HG02759 (cell line): Measurements from ENCODE around the gene ZNF605.
"Not testable (repeated sequence)": the region's sequence is repeated elsewhere in the genome, so short reads cannot be mapped to it uniquely, and the experiment has no call there.

Experiments
- ATAC-seq: cut with Tn5 transposase; IDR thresholded peaks from one replicate; pipeline ENCODE4 v1.9.1; 2021; ENCODE audit warnings: mild to moderate bottlenecking, moderate library complexity; ENCODE audit not compliant: unreplicated experiment

Gene ZNF605

DNA sequence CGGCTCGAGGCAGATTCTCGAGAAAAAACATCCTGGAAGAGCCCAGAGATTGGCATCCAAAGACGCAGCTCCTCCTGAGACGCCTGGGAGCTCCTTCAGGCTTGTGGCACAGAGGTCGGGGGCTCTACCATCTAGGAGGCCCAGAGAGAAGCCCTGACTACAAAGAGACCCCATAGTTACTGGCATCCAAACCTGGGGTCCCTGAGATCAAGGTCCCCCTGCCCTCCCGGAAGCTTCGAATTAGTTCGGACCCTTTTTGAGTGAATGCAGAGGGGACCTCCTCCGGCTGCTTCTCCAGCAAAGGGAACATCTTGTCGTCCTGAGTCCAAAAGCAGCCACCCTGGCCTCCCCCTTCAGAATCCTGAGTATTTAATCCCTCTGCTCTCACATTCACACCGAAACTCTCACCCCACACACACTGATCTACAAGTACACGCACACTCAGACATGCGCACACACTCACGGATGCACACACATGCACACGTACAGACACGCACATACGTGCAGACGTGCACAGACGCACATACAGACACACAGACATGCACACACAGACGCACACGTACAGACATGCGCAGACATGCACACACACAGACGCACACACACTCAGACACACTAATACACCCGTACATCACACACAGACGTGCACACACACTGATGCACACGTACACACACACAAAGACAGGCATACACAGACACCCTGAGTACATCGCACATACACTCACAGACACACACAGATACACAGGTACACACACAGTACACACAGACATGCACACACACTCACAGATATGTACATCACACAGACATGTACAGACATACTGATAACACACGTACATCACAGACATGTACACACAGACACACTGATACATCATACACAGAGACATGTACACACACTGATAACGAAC lies 5.9 kb downstream of the ZNF605 start:
- no peak for ATAC-seq

DNA sequence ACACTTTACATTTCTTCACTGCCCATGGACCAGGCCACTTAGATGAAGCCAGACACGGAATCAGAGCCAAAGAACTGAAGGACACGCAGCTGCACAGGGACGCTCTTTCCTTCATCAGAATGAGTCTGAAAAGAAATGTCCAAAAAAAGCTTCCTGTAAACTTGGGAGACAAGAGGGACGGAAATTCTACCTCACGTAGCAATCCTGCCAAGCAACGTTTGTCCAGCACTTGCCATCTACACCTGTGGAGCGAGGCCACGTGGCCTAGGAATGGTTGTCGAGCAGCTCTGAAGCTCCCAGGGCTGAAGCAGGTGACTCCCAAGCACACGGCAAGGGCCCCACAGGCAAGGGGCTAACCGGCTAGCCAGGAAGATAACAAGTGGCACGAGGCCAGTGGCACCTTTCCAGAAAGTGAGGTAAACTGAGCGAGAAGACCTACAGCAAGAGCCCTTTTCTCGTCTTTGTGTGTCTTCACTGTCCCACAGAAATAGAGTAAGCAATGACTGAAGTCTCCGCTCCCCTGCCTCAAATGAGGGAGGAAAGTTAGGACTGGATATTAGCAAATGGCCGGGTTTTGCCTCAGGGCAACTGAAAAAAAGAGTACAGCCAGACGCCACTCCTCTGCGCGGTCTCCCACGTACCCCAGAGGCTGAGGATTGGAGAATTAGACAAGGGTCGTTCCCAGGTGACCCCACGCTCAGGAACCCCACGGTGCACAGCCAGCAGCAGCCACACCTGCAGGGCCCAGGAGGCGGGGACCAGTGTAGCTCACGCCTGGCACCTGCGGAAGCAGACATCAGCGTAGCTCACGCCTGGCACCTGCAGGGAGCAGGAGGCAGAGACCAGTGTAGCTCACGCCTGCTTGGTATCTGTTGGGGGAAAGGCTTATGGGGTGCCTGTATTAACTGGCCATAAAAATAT lies 7.7 kb downstream of the ZNF605 start:
- ATAC-seq: no peak

DNA sequence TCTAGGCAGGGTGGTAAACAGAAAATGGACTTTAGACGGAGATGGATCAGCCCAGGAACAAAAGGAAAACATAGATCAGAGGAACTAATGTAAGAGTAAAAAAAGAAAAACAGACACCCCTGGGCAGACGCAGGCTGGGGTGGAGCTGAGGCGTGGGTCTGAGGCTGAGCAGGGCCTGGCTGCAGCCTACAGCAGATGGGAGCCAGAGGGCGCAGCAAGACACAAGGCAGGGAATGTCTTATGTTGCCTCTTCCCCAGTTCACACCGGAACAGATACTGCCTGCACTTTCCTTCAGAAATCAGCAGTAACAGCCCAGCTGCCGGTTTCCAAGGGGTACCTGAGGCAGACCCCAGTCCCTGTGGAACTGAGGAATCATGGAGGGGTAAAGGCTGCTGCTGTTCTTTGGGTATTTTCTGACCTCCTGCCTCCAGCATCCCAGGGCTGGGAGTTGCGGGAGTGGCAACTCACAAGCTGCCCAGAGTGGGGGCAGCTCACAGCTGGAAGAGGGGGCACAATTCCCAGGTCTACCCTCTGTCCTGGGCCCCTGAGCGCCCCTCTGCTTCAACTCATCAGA lies 9.8 kb downstream of the ZNF605 start:
- no peak for ATAC-seq

DNA sequence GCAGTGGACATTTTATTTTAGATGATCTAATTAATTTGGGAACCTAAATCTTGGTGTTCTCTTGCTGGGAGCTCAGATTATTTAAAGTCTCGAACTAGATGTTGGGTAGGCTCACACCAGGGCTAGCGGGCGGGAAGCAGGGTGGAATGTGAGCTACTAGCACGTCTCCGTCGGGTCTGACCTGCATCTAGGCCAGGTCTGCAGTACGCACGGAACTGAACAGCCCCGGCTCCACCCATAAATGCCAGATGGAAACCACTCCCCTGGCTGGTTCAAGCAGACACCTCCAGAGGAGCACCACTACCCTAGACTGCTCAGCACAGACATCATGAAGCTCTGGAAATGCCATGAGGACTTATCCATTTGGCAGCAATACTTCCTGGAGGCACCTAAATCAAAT lies 10.3 kb downstream of the ZNF605 start:
- ATAC-seq: no peak

DNA sequence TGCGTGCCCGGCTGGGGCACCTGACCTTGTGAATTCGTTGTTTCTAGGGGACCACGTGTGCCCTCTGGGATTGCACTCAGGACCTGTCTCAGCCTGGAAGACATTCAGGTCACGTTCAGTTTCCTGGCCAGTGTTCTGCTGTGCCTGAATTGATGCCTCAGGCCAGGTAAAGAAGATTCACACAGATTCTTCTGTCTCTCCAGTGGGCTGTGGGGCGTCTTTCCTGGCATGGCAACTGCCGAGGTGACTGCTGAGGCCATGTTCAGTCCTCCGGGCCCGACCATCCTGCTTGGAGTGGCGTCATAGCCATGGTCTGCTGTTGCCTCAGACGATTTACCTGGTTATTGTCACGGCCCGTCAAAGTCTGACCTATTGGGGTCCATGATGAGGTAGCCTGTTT lies 13.5 kb downstream of the ZNF605 start:
- no peak for ATAC-seq

DNA sequence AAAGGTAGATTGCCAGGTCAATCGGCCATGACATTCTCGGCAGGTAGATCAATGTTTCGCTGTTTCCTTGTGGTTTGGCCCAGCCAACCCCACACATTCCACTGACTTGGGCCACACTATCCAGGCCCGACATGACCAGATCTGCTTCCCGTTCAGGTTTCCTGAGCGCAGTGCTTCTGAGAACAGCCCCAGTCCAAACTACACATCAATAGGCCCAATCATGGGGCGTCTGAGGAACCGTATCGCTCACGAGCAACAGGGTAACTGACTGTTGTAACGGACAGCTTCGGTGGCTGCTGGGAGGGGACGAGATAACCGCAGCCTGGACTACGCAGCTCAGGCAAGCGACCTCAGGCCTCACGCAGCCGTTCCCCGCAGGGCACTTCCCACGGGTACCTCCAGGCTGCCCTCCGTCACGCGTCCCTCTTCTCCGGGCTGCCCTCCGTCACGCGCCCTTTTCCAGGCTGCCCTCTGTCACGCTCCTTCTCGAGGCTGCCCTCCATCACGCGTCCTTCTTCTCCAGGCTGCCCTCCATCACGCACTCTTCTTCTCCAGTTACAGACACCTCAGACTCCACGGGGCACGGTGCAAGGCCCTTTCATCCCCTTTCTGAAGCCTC lies 14.7 kb downstream of the ZNF605 start:
- no peak for ATAC-seq

DNA sequence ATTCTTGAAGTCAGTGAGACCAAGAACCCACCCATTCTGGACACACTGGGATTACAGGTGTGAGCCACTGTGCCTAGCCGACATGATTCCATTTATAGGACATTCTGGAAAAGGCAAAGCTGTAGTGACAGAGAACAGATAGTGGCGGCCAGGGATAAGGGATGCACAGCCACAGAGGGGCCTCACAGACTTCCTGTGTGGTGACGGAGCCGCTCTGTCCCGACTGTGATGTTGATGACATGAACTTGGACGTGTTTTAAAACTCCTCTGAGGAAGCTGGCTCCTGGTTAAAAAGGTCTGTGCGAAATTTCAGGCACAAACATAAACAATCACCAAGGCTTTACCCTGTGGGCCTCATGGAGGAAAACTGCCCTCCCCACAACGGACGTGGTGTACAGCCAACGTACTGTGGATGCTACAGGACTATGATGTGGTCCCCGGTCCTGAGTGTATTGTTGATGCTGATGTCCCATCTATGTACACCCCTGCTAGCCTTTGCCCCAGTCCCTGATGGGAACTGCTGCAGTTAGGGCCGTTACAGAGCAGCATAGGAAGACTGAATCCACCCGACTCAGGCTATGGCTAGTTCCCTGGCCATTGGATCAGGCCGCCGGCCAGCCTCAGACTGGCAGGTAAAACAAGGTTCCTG lies 15.9 kb downstream of the ZNF605 start:
- no peak for ATAC-seq

DNA sequence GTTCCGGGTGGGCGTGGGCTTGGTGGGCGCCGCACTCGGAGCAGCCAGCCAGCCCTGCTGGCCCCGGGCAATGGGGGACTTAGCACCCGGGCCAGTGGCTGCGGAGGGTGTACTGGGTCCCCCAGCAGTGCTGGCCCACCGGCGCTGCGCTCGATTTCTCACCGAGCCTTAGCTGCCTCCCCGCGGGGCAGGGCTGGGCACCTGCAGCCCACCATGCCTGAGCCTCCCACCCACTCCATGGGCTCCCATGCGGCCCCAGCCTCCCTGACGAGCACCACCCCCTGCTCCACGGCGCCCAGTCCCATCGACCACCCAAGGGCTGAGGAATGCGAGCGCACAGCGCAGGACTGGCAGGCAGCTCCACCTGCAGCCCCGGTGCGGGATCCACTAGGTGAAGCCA lies 17.3 kb downstream of the ZNF605 start:
- not testable (repeated sequence) for ATAC-seq

DNA sequence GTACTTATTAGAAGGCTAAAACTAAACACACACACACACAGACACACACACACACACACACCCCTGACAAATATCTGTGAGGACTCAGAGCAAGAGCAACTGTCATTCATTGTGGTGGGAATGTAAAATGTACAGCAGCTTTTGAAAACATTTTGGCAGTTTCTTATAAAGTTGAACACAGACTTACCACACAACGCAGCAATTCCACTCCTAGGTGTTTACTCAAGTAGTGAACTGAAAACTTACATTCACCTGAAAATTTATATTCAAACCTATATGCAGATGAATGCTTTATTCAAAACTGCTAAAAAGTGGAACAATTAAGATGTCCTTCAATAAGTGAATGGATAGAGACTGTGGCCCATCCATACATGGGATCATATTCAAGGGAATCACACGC lies 18.6 kb downstream of the ZNF605 start:
- no peak for ATAC-seq

DNA sequence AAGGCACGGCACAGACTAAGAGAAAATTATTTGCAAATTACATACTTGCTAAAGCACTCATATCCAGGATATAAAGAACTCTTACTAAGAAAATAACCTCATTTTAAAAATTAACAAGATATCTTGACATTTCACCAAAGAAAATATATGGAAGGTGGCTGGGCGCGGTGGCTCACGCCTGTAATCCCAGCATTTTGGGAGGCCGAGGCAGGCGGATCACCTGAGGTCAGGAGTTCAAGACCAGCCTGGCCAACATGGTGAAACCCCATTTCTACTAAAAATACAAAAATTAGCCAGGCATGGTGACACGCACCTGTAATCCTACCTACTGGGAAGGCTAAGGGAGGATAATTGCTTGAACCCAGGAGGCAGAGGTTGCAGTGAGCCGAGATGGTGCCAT lies 19.2 kb downstream of the ZNF605 start:
- ATAC-seq: not testable (repeated sequence)

DNA sequence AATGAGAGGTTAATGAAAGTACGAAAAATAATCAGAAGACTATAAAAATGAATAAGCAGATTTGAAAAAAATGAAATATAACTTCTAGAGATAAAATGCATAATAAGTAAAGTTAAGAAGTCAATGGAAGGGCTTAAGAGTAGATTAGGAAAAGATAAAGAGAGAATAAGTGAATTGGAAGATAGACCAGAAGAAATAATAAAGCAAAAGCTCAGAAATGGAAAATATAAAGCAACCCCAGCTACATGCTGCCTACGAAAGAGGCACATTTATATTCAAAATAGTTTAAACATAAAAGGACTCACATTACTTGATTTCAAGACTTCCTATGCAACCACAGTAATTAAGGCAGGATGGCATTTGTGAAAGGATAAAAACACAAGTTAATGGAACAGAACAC lies 19.9 kb downstream of the ZNF605 start:
- ATAC-seq: no peak

DNA sequence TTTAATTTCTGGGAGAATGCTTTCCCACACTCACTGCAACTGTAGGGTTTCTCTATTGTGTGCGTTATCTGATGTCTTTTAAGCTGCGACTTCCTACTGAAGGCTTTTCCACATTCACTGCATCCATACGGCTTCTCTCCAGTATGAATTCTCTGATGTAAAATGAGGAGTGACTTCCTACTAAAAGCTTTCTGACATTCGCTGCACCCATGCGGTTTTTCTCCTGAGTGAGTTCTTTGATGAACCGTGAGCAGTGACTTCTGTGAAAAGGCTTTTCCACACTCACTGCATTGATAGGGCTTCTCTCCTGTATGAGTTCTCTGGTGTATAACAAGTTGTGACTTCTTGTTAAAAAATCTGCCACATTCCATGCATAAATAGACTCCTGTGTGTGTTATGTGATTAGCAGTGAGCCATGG lies 29.7 kb downstream of the ZNF605 start:
- ATAC-seq: no peak

DNA sequence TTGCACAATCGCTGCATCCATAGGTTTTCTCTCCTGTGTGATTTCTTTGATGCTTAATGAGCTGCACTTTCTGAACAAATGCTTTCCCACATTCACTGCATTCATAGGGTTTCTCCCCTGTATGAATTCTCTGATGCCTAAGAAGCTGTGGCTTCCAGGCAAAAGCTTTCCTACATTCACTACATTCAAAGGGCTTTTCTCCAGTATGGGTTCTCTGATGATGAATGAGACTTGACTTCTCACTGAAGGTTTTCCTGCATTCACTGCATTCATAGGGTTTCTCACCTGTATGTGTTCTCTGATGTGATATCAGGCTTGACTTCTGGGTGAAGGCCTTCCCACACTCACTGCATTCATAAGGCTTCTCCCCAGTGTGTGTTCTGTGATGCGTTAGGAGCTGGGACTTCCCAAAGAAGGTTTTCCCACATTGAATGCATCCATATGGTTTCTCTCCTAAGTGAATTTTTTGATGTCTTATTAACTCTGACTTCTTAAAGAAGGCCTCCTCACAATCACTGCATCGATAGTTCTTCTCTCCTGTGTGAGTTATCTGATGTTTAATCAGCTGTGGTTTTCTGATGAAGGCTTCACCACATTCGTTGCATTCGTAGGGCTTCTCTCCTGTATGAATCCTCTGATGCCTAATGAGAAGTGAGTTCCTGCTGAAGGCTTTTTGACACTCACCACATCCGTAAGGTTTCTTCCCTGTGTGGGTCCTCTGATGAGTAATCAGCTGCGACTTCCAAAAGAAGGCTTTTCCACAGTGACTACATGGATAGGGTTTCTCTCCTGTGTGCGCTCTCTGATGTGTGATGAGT lies 30.3 kb downstream of the ZNF605 start:
- ATAC-seq: no peak

DNA sequence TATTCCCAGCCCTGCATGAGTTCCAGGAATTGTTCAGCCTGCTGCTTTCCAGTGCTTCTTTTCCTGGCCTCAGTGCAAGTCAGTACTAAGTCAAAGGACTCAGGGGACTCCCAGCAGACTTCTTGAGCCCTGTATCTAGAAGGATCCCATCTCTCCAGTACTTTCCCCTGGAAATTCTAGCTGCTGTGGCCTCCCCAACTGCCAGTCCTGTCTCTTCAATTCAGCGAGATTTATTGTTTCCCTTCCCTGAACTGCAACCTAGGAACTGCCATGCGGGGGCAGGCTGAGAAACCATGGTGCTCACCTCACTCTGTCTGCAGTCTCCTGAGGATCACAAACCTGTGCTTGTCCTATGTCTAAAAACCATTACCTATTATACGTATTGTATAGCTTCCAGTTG lies 31.8 kb downstream of the ZNF605 start:
- ATAC-seq: no peak

DNA sequence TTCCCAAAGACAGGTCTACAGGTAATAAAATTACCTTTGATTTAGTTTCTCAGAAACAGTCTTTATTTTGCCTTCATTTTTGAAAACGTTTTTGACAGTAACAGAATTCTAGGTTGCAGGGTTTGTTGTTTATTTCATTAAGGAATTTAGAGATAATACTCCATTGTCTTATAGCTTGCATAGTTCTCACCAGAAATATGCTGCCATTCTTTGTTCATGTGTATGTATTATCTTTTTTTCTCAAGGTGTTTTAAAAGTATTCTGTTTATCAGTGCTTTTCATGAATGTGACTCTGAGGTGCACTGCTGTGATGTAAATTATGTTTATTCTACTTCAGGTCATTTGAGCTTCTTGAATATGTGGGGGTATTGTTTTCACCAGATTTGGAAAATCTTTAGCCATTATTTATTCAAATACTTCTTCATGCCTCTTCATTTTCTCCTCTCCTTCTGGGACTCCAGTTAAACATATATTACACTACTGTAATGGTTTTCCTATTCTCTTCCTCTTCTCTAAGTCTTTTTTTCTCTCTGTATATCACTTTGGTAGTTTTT lies 32.7 kb downstream of the ZNF605 start:
- no peak for ATAC-seq

DNA sequence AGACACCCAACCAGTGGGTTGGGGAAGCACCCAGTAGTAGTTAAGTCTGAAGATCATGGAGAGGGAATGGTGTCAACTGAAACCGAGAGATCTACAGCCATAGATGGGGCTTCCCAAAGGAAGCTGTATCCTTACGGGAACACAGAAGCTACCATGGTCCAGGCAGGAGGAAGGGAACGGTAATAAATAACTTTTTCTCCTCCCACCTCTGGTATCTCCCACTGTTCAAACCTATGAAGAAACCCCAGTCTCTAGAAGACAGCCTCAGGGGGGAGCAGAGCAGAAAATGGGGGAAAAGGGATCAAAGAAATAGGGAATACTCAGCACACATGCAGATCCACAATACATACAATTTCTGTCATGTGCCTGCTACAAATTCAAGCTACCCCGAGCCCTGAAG lies 33.4 kb downstream of the ZNF605 start:
- ATAC-seq: no peak

DNA sequence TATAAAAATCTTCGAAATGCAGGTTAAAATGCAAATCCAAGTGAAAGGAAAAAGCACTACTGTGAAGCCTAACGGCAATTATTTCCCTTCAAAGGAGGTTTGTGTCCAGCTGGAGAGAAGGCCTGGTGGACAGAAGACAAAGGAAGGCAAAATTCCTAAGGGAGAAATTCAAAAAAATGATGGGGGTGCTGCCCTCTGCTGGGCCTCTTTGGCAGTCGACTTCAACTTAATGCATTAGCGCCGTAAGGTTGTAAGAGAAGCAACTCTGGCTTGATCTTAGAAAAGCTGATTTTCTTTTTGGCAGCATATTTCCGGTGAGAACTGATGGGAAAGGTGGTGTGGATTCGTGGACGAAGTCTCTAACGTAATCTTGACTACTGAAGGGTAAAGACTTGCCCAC lies 34.4 kb downstream of the ZNF605 start:
- ATAC-seq: no peak

DNA sequence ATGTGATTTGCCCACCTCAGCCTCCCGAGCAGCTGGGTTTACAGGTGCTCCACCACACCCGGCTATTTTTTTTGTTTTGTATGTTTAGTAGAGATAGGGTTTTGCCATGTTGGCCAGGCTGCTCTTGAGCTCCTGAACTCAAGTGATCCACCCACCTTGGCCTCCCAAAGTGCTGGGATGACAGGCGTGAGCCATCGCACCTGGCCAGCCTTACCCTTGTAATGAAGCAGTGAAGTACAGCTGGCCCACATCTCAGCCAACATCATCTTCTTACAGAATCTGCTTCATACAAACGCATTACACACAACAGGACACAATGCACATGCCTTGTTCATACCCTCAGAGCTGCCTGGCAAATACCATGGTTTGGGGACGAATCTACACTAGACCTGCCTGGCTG lies 37.4 kb downstream of the ZNF605 start:
- ATAC-seq: no peak

DNA sequence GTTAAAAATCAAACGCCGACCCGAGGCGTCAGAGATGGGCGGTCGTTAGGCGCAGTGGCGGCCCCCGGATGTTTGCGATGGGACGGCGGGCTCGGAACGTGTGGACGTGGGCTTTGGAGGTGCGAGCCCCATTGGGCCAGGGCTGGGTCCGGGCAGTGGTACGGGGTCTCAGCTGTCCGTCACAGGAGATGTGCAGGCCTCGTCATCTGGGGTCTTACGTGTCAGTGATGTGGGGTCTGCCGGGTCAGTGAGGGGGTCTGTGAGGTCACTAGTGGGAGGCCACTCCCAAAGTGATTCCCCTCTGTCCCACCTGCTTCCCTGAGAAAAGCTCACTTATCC lies 47.1 kb downstream of the ZNF605 start:
- ATAC-seq: no peak
